Measurements from ENCODE around the gene E2F4.

Gene E2F4

DNA sequence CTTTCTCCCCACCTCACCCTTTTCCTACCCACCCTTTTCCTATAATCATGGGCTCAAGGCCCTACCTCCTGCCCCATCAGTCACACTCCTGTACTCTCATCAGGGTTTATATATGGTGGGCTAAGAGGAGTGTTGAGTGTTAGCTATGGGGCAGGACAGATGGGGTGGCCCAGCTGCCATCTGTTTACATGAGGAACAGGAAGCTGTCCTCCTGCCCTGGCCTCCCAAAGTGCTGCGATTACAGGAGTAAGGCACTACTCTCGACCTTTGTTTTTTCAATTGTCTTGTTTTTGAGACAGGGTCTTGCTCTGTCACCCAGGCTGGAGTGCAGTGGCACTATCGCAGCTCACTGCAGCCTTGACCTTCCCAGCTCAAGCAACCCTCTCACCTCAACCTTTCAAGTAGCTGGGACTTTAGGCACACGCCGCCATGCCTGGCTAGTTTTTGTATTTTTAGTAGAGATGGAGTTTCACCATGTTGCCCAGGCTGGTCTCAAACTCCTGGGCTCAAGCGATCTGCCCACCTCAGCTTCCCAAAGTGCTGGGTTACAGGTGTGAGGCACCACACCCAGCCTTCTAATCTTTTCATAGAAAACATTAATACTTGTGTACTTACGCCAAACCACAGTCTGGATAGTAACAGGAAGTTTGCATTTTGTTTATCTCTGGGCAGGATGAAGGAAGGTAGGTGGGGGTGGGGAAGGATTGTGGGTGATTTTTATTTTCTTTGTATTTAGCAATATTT lies 33.9 kb upstream of the E2F4 start:
- no peak for DNase-seq

DNA sequence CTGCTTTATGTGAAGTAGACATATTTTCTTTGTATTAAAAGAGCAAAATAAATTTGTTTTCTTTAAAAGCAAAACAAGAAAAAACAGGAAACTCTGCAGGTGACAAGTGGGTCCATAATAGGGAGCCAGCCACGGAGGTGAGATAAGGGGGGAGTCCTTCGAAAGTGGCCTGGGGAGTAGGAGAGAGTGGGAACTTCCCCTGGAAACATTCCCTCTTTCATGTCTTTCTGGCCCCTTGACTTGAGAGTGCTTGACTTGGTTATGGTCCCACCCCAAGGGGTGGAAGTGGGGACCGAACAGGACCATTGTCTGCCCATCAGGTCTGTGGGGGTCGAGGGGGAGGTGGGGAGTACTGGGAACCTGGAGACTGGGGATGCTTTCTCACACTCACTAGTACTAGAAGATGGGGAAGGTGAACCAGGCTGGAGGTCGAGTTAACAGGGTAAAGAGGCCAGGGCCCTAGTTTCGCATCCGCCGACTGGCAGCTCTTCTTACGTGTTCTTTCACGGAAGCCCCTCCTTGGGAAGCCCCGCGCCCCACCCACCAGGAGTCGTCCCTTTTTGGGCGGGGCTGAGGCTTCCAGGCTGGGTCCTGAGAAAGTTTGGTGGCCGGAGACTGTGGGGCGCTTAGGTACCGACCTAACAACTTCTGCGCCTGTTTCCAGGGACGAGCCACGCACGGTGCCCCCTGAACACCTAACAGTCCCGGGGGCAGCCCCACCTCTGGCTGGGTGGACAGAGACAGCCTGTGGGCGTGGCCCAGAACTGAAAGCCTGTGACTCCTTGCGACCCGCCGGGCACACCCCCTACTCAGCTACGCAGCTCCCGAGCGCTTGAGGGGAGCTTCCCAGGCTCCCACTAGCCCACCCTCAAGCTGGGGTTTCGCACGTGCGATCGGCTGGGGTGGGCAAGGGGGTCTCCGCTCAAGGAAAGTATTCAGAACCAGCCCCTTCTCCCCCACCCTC lies 33.0 kb upstream of the E2F4 start:
- DNase-seq = peak; percentile 21

DNA sequence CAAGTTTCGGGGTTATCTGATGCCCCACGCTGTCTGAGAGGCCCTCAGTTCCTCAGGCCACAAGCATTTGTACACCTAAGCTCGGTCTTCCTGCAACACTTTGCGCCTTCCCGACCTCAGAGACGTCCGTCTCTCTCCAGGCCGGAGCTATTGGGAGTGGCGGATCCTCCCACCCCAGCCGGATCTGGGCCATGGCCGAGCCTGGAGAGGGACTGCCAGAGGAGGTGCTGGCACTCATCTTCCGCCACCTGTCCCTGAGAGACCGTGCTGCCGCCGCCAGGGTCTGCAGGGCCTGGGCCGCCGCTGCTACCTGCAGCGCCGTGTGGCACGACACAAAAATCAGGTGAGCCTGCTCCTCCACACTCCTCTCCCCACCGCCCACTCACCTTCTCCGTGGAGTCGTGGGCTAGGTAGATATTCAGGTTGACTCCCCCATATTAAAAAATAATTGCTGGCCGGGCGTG lies 30.3 kb upstream of the E2F4 start:
- DNase-seq = no peak

DNA sequence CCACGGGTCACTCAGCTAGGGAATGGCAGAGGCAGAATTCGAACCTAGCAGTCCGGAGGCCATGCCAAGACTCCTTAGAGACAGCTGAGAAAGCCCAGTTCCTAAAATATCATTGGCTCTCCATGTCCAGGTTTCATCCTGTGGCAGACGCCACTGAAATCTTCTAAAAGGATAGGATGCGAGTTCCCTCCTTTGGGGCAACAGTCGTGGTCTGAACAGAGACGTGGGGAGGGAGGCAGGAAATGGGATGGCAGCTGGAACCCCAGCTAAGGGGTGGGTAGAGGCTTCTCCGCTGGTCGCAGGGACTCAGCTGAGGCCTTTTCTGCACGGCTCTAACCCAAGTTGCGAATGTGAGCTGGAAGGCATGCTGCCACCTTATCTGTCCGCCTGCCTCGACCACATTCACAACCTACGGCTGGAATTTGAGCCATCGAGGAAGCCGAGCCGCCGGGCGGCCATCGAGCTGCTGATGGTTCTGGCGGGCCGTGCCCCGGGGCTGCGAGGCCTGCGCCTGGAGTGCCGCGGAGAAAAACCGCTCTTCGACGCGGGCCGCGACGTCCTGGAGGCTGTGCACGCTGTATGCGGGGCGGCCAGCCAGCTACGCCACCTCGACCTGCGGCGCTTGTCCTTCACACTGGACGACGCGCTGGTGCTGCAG lies 29.3 kb upstream of the E2F4 start:
- no peak for DNase-seq

DNA sequence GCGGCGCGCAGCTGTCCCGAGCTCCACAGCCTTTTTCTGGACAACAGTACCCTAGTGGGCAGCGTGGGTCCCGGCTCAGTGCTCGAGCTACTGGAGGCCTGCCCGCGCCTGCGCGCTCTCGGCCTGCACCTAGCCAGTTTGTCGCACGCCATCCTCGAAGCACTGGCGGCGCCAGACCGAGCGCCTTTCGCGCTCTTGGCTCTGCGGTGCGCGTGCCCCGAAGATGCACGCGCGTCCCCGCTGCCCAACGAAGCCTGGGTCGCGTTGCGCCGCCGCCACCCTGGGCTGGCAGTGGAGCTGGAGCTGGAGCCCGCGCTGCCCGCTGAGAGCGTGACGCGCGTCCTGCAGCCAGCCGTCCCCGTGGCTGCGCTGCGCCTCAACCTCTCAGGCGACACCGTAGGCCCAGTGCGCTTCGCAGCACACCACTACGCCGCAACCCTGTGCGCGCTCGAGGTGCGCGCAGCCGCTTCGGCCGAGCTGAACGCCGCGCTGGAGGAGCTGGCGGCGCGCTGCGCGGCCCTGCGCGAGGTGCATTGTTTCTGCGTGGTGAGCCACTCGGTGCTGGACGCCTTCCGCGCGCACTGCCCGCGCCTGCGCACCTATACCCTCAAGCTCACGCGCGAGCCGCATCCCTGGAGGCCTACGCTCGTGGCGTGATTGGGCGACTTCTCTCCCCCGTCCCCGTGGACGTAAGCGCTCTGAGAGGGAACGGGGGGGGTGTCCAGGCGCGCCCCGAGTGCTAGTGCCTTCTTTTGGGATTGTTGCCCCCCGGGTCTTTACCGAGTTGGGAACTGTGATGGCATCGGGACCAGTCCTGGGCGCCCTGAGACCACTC lies 28.6 kb upstream of the E2F4 start:
- DNase-seq = peak; percentile 83

- DNase-seq = peak; percentile 48
These were observed 27.9 kb upstream of the E2F4 start for GRCh38 chr16:67163999-67164558.

- peak; percentile 52 for DNase-seq
These were observed 27.3 kb upstream of the E2F4 start, which contains the start of gene HSF4 for GRCh38 chr16:67164599-67165061. TSS of gene HSF4 (plus strand) at chr16:67164745. CDS start at chr16:67164812, 67 bp downstream.

GRCh38 chr16:67165121-67166078 lies 26.6 kb upstream of the E2F4 start:
- no peak for DNase-seq

DNA sequence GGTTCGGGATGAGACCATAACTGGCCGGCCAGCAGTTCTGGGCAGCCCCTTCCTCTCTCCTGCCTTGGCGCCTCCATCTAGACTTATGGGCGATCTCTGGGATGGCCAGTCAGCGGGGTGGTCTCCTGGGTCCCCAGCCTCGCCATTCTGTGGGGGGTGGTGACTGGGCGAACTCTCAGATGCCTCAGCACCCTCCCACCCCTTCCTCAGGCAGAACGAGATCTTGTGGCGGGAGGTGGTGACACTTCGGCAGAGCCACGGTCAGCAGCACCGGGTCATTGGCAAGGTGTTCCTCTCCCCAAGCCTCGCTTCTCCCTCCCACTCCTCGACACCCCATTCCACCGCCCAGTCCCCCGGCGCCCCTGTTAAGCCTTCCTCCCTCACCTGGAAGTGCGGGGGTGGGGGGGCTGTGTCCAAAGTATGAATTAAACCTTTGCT lies 25.8 kb upstream of the E2F4 start:
- DNase-seq = no peak

DNA sequence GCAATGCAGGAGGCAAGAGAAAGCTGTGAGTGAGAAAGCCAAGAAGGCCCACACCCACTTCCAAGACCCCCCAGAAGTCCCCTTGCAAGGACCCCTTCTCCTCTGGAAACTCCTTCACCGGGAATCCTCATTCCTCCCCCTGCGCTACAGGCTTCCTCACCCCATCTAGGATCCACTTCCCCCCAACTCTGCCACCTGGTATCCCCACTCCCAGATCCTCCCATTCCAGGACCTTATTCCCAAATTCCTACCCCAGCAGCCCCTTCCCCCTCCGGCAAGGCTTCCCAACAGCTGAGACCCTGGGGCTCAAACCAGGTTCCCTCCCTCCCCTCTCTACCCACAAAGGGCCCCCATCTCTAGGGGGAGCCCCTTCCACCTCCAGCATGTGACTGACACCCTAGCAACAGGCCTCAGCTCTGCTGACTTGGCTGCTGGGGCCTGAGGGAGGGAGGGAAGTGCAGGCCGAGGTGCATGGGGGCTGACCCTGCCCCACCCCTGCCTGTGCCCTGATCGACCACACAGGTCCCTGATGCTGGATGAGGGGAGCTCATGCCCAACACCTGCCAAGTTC lies 25.3 kb upstream of the E2F4 start:
- no peak for DNase-seq

DNA sequence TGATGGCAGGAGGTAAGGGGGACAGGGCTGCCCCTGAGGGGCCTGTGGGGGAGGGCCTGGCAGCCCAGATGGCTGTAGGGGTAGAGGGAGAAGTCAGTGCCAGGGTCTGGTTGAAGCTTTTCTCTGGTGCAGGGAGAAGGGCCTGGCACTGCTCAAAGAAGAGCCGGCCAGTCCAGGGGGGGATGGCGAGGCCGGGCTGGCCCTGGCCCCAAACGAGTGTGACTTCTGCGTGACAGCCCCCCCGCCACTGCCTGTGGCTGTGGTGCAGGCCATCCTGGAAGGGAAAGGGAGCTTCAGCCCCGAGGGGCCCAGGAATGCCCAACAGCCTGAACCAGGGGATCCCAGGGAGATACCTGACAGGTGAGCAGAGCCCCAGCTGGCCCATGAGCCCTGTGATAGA lies 24.4 kb upstream of the E2F4 start:
- DNase-seq = no peak

DNA sequence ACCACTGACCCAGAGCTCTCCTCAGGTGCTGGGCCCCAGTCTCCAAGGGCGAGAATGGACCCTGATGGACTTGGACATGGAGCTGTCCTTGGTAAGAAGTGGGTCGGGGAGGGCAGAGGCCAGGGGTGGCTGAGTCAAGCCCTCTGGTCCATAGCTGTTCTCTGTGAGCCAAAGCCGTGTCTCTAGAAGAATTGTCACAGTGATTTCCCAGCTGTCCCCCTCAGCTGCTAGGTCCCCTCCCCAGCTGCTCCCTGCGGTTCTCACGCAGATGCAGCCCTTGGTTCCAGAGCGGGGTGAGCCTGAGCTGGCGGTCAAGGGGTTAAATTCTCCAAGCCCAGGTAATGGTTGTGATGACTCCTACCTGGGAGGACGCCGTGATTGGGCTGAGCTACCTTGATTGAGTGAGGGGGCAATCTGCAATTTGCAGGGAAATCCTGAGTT lies 22.9 kb upstream of the E2F4 start:
- DNase-seq = no peak

- DNase-seq = no peak
These were observed 22.2 kb upstream of the E2F4 start for GRCh38 chr16:67169642-67170167.

GRCh38 chr16:67170168-67170948 lies 21.6 kb upstream of the E2F4 start, which contains the start of gene NOL3:
TSS of gene NOL3 (plus strand) at chr16:67170538.
- peak; percentile 72 for DNase-seq

DNA sequence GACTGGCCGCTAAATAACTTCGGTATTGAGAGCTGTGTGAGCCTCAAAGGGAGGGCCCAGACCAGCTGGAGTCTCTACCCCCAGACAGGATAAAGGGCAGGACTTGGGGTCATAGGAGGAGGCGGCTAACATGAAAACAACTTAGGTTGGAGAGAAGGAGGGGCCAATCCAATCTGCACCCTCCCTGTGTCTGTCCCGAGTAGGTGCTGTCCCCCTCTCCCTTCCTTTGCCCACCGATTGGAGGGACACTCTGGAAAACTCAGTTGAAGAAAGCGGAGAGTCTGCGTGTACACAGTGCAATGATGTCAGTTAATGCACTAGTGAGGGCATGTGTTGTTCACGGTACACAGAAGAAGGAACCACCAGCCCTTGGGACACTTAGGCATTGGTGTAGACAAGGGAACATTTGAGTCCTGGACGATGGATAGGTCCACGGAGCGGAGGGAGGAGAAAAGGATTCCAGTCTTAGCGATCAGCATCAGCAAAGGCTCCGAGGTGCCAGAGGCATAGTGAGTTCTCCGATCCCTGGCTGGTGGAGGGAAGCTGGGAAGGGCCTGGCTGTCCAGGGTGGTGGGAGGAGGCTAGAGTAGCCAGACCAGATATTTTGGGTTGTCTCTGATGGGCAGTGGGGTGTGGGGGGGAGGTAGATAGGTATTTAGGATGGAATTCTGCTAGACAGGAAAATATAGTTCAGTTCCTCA lies 20.9 kb upstream of the E2F4 start:
- DNase-seq = no peak

GRCh38 chr16:67173323-67173722 lies 18.6 kb upstream of the E2F4 start:
- no peak for DNase-seq

DNA sequence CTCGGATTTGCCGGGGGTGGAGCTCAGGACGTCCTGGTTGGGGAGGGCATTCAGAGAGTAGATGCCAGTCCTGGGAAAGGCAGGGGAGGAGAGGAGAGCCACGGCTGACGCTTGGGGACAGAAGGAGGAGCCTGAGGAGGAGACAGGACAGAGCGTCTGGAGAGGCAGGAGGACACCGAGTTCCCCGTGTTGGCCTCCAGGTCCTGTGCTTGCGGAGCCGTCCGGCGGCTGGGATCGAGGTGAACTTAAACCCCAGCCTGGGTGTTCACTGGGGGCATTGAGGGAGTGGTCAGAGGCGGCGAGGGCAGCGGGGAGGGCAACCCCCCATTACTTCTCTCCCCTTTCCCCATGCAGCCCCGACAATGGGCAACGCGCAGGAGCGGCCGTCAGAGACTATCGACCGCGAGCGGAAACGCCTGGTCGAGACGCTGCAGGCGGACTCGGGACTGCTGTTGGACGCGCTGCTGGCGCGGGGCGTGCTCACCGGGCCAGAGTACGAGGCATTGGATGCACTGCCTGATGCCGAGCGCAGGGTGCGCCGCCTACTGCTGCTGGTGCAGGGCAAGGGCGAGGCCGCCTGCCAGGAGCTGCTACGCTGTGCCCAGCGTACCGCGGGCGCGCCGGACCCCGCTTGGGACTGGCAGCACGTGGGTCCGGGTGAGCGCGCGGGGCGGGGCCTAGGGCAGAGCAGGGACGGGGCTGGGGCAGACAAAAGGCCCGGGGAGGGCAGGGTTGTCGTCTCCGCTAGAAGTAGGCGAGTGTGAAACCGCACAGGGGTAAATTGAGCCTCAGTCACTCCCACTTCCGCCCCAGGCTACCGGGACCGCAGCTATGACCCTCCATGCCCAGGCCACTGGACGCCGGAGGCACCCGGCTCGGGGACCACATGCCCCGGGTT lies 17.9 kb upstream of the E2F4 start:
- peak; percentile 78 for DNase-seq
